H1 (cell line): ENCODE data around the gene CEP85. TPM values are rescaled to one million over a fixed set of nuclear protein-coding genes. Genes with fewer than 3 reads are reported as not detected.

Experiments used
- CHD7 ChIP-seq: fragments of 300-600 bp; sonication (generic); IDR thresholded peaks from 2 replicates; pipeline ENCODE4 v1.7.1; 2012; ENCODE audit warnings: low read length, moderate library complexity, mild to moderate bottlenecking, inconsistent platforms; ENCODE audit not compliant: insufficient replicate concordance
- polyA plus RNA-seq, 7 experiments: library from polyadenylated mRNA; depleted of rRNA in 3 of 7; stranded (reverse) in 5 of 7; unstranded in 2 of 7; fragments of >200 nt in 5 of 7; fragments of 200-250 nt in 2 of 7; gene quantifications; 1 replicate in 5 of 7; 2 replicates in 1 of 7; 4 replicates in 1 of 7; pipeline versions ENCODE4 v1.2.1 to v1.2.3, GENCODE V29; 2011 to 2013; ENCODE audit warnings: missing spikeins in 2 of 7, mixed read lengths in 2 of 7
- total RNA-seq: library from RNA; stranded (reverse); fragmentation: NEBNext Ultra II Directional; extraction: Animal tissue kit (Norgen Biotek cat#: 25700); gene quantifications from 2 replicates; pipeline ENCODE4 v1.2.1, GENCODE V29; 2021

The CEP85 gene
- total and polyA plus RNA-seq, 2 of the 8 experiments (the other 6 are each of a cell fraction or from before 2014, with no cell fraction given), result 40.4 to 43.7 TPM

- no peak for TF ChIP-seq CHD7
Measured at GRCh38 chr1:26224606-26225005, 9.4 kb upstream of the CEP85 start (continued).
